ENCODE data around the gene LYSET. TPM values are rescaled to one million over a fixed set of nuclear protein-coding genes. Genes with fewer than 3 reads are reported as not detected.

Gene LYSET
- total RNA-seq (2022): 17.3 and 17.4 TPM in 2 replicates
- Bru-seq, nascent RNA: percentile 85 among the genes with signal in this experiment
- BruChase-seq, experiment 1, labeled RNA remaining after a 2-hour chase: percentile 87 among the genes with signal in this experiment
- percentile 92 among the genes with signal in this experiment for BruChase-seq, experiment 2, labeled RNA remaining after a 6-hour chase
- long read RNA-seq, transcript TMEM251-202 (2 exons, 1,303 nt): minor isoform, 13 of 38 reads
- long read RNA-seq, transcript TMEM251-201 (2 exons, 909 nt): major isoform, 25 of 38 reads
- long read RNA-seq, partial matches to known transcripts: 0 of 38 reads
- long read RNA-seq, other reads (novel, unspliced or antisense): 0 of 38 reads

- Mint-ChIP-seq H3K4me1 (ENCODE audit: low read depth, unreplicated experiment) (no peaks in the 10 kb centered on the region), H3K9me3 (ENCODE audit: unreplicated experiment) (no peaks in the 10 kb centered on the region), H3K27me3 (ENCODE audit: insufficient read depth, unreplicated experiment) (no peaks in the 10 kb centered on the region), H3K27ac (ENCODE audit: unreplicated experiment) (peak within 1 kb of the TSS; percentile 8), H3K36me3 (ENCODE audit: insufficient read depth, unreplicated experiment) (no peaks in the 10 kb centered on the region), H3K4me3 (ENCODE audit: unreplicated experiment) (peak within 1 kb of the TSS; percentile 86)
- DNase-seq: peak; percentile 88 to 91
- ChIA-PET CTCF (interaction anchor here (0.7 to 2.6 kb wide), 8 partner anchors 14 to 304 kb away, joined by 3 to 24 read pairs (median 4); partner anchors contain the start of genes GON7 and UBR7), POLR2A (interaction anchor here (0.7 to 2.6 kb wide), 4 partner anchors 9 to 71 kb away, joined by 3 to 24 read pairs (median 4); partner anchors contain the start of genes GON7 and UBR7)
- Histone ChIP-seq H3K4me3 (ENCODE audit: low read depth, low read length) (peak within 1 kb of the TSS; percentile 100), H3K36me3 (ENCODE audit: control insufficient read depth, insufficient read depth, low read length) (no peaks in the 10 kb centered on the region), H3K27me3 (replicated peaks; ENCODE audit: control insufficient read depth, insufficient read depth, low read length) (no peaks in the 10 kb centered on the region), H3K4me1 (no peaks in the 10 kb centered on the region; the same call in 1 of the 2 replicates), H3K9me3 (no peaks in the 10 kb centered on the region)
- BruUV-seq (replicated peaks): no TSS peak
- TF ChIP-seq CTCF (IDR thresholded peaks at IDR 0.05; ENCODE audit: insufficient read depth in 1 of 2, low read depth in 1 of 2, low read length in 1 of 2, severe bottlenecking in 1 of 2, unreplicated experiment in 1 of 2): peak; percentile 6 to 22
- intact Hi-C loops (cut with micrococcal nuclease; ENCODE audit: unreplicated experiment): loop anchor here (1.0 kb wide), 1 partner anchor 35 kb away; no protein-coding TSS in a partner anchor
These were observed at the start of gene LYSET, which contains the start of gene MOAP1 for GRCh38 chr14:93184391-93185348. Gene LYSET (plus strand): TSS chr14:93185317. CDS start chr14:93185406, 89 bp downstream. Gene MOAP1 (minus strand): TSS chr14:93184897. CDS start chr14:93184242, 655 bp downstream.

GRCh38 chr14:93135399-93135798 lies 49.7 kb upstream of the LYSET start:
- Histone ChIP-seq H3K4me1 (no peaks in the 10 kb centered on the region), H3K9me3 (no peaks in the 10 kb centered on the region)
- POLR2A ChIA-PET: no interaction called here

More at GRCh38 chr14:93135399-93135798, 49.7 kb upstream of the LYSET start:
- DNase-seq: no peak
- Mint-ChIP-seq H3K4me1 (ENCODE audit: low read depth, unreplicated experiment) (peaks cover 6% of the 10 kb centered on the region), H3K27me3 (ENCODE audit: insufficient read depth, unreplicated experiment) (no peaks in the 10 kb centered on the region), H3K27ac (ENCODE audit: unreplicated experiment) (no peak overlapping the region), H3K36me3 (ENCODE audit: insufficient read depth, unreplicated experiment) (peaks cover 6% of the 10 kb centered on the region), H3K4me3 (ENCODE audit: unreplicated experiment) (no peak overlapping the region), H3K9me3 (ENCODE audit: unreplicated experiment) (no peaks in the 10 kb centered on the region)
- no TSS peak for BruUV-seq (replicated peaks)
- no peaks in the 10 kb centered on the region for H3K36me3 ChIP-seq (ENCODE audit: control insufficient read depth, insufficient read depth, low read length)
- intact Hi-C loops (cut with micrococcal nuclease; ENCODE audit: unreplicated experiment): no loop called here
- TF ChIP-seq CTCF (IDR thresholded peaks at IDR 0.05; ENCODE audit: insufficient read depth in 1 of 2, low read depth in 1 of 2, low read length in 1 of 2, severe bottlenecking in 1 of 2, unreplicated experiment in 1 of 2): no peak
- CTCF ChIA-PET: no interaction called here
- no peak overlapping the region for H3K4me3 ChIP-seq (ENCODE audit: low read depth, low read length)
- H3K27me3 ChIP-seq (replicated peaks; ENCODE audit: control insufficient read depth, insufficient read depth, low read length): no peaks in the 10 kb centered on the region
